K562 (cell line): ENCODE data around the gene PAQR4. TPM values are rescaled to one million over a fixed set of nuclear protein-coding genes. Genes with fewer than 3 reads are reported as not detected.

Experiments used
- DDX20 ChIP-seq: fragments of 450-650 bp; IDR thresholded peaks from 2 replicates; pipeline ENCODE4 v1.6.1; 2016; ENCODE audit warnings: missing genetic modification characterization, low read depth, mild to moderate bottlenecking, missing compliant biosample characterization, moderate library complexity
- DIDO1 ChIP-seq: fragments of 450-650 bp; IDR thresholded peaks from 2 replicates; pipeline ENCODE4 v1.6.1; 2016; ENCODE audit warnings: low read depth, missing biosample characterization, missing genetic modification characterization
- E2F5 ChIP-seq: sonication (generic); formaldehyde crosslinking; IDR thresholded peaks from 2 replicates; pipeline ENCODE4 v1.8.0; 2022; ENCODE audit warnings: mild to moderate bottlenecking, missing genetic modification reagents
- FOXO4 ChIP-seq: fragments of 450-650 bp; formaldehyde crosslinking; IDR thresholded peaks from 2 replicates; pipeline ENCODE4 v1.4.0; 2020; ENCODE audit warnings: mild to moderate bottlenecking, moderate library complexity
- MGA ChIP-seq: fragments of 450-650 bp; IDR thresholded peaks from 2 replicates; pipeline ENCODE4 v1.6.1; 2016; ENCODE audit warnings: mild to moderate bottlenecking, moderate library complexity
- POLR2AphosphoS2 ChIP-seq: IDR thresholded peaks from 2 replicates; pipeline ENCODE4 v1.6.1; 2012; ENCODE audit warnings: low read length, improper control_type of control experiment
- SREBF2 ChIP-seq: sonication (generic); formaldehyde crosslinking; IDR thresholded peaks from 2 replicates; pipeline ENCODE4 v1.4.0; 2020; ENCODE audit warnings: mild to moderate bottlenecking, missing genetic modification reagents
- STAT5A ChIP-seq: IDR thresholded peaks from 2 replicates; pipeline ENCODE4 v1.6.1; 2012; ENCODE audit warnings: low read length, inconsistent platforms, borderline replicate concordance
- ZNF184 ChIP-seq: sonication (generic); formaldehyde crosslinking; IDR thresholded peaks from 2 replicates; pipeline ENCODE4 v1.5.0; 2020; ENCODE audit warnings: missing genetic modification reagents
- polyA plus RNA-seq, 8 experiments: library from polyadenylated mRNA; depleted of rRNA in 4 of 8; stranded (reverse) in 5 of 8; unstranded in 3 of 8; fragments of >200 nt; fragmentation: Nextera tagmentation in 2 of 8; fragmentation: Illumina TruSeq in 1 of 8; extraction: Ambion mirVana in 2 of 8; extraction: Trizol in 1 of 8; gene quantifications; 2 replicates each; pipeline versions ENCODE4 v1.2.1 to v1.2.3, GENCODE V29; 2011 to 2014; ENCODE audit warnings: inconsistent platforms in 1 of 8, missing spikeins in 1 of 8
- total RNA-seq, 7 experiments: library from RNA; depleted of rRNA in 6 of 7; stranded (reverse); fragments of >200 nt in 6 of 7; fragmentation: Illumina TruSeq in 2 of 7; extraction: Trizol in 2 of 7; gene quantifications; 2 replicates each; pipeline versions ENCODE4 v1.2.1 to v1.2.3, GENCODE V29; 2011 to 2021; ENCODE audit warnings: low replicate concordance in 1 of 7
- TF ChIP-seq, protein P1 (sequence below): fragments of 450-650 bp; IDR thresholded peaks from 2 replicates; pipeline ENCODE4 v1.6.1; 2016

The PAQR4 gene
- total and polyA plus RNA-seq, 9 of the 15 experiments (the other 6 are each of a cell fraction or from before 2014, with no cell fraction given) = 0.62 to 40.4 (median 19.5) TPM

DNA sequence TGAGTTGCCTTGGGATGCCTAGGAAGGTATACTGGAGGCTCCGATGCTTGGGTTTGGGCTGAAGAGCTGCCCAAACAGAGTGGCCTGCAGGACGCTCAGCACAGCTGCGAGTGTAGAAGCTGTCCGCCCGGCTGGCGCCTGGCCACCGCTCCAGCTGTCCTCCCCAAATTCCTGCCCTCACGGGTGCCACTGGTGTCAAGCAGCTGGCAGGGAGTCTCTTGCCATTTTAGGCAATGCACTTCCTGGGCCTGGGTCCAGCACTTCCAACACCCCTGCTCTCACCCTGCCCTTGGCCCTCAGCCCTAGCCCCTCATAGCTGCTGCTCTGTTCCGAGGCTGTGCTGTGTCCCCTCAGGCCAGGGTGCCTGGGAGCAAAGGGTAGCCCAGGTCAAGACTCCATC, 16.3 kb downstream of the PAQR4 start (continued):
- TF ChIP-seq MGA (no peak), DIDO1 (tag) (no peak), STAT5A (no peak), POLR2AphosphoS2 (no peak), FOXO4 (CRISPR knock-in tag) (no peak), ZNF184 (no peak), SREBF2 (CRISPR knock-in tag) (no peak), E2F5 (CRISPR knock-in tag) (no peak), DDX20 (tag) (no peak)
- TF ChIP-seq, protein P1, sequence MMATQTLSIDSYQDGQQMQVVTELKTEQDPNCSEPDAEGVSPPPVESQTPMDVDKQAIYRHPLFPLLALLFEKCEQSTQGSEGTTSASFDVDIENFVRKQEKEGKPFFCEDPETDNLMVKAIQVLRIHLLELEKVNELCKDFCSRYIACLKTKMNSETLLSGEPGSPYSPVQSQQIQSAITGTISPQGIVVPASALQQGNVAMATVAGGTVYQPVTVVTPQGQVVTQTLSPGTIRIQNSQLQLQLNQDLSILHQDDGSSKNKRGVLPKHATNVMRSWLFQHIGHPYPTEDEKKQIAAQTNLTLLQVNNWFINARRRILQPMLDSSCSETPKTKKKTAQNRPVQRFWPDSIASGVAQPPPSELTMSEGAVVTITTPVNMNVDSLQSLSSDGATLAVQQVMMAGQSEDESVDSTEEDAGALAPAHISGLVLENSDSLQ = no peak
